ENCODE data around the gene RNASEH2C. TPM values are rescaled to one million over a fixed set of nuclear protein-coding genes. Genes with fewer than 3 reads are reported as not detected.

The RNASEH2C gene
- total and polyA plus RNA-seq, 2 of the 13 experiments (the other 11 are each of a cell fraction or from before 2014, with no cell fraction given): 27.4 to 50.9 TPM

DNA sequence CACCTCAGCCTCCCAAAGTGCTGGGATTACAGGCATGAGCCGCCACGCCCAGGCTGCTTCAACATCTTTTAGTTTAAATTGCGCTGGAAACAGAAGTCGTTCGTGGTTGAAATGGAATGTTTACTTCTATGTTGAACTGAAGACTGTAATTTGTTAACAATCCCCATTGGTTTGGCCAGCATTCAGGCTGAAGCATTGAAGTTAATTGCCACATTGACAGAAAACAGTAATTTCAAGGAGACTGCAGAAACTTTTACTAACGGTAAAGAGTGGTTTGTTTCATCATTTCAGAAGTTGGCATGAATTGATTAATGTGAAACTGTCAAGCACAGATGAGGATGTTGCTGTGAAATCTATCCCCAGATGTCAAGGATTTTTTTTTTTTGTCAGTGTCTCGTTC is 45.9 kb upstream of the RNASEH2C start:
- H2AFZ ChIP-seq (ENCODE audit: low read length): no peak overlapping the region
- in situ Hi-C loops (cut with HindIII; ENCODE audit: extremely low pct_ligation_motif_present, low pct_unique_long_range_greater_than_20kb): no loop called here
- ChIA-PET CTCF (ENCODE audit: low intra/inter-chr PET ratio, low total read pairs) (no interaction called here), POLR2A (no interaction called here)
- no peaks in the 10 kb centered on the region for H3K79me2 ChIP-seq (ENCODE audit: insufficient read depth, low read length)
- H3K4me3 ChIP-seq (replicated peaks in 1 of 3; ENCODE audit: insufficient read depth in 1 of 3, low read depth in 2 of 3, low read length in 3 of 3): no peak overlapping the region
- no TSS peak for BruUV-seq (replicated peaks)
- no peak overlapping the region for H3K27ac ChIP-seq (ENCODE audit: extremely low read length, insufficient read depth, low read length)
- H3K4me2 ChIP-seq (ENCODE audit: low read depth, low read length): no peak overlapping the region
- TF ChIP-seq GABPB1 (CRISPR knock-in tag; IDR thresholded peaks at IDR 0.05) (no peak), MAFF (IDR thresholded peaks at IDR 0.05; ENCODE audit: low read depth, low read length) (0 out of 2 replicates have a peak, but pooled peaks have one; percentile 2), TBX3 (IDR thresholded peaks at IDR 0.05; ENCODE audit: borderline replicate concordance) (no peak), ZNF331 (CRISPR knock-in tag; IDR thresholded peaks at IDR 0.05) (no peak), CENPT (CRISPR knock-in tag; IDR thresholded peaks at IDR 0.05; ENCODE audit: low read depth) (no peak), NFE2L1 (CRISPR knock-in tag; IDR thresholded peaks at IDR 0.05; ENCODE audit: borderline replicate concordance) (no peak)
- TF ChIP-seq, protein P1, sequence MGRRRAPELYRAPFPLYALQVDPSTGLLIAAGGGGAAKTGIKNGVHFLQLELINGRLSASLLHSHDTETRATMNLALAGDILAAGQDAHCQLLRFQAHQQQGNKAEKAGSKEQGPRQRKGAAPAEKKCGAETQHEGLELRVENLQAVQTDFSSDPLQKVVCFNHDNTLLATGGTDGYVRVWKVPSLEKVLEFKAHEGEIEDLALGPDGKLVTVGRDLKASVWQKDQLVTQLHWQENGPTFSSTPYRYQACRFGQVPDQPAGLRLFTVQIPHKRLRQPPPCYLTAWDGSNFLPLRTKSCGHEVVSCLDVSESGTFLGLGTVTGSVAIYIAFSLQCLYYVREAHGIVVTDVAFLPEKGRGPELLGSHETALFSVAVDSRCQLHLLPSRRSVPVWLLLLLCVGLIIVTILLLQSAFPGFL (CRISPR knock-in tag; IDR thresholded peaks at IDR 0.05): no peak
- no peaks in the 10 kb centered on the region for H3K36me3 ChIP-seq (replicated peaks in 1 of 2; ENCODE audit: control insufficient read depth in 1 of 2, insufficient read depth in 2 of 2, low read length in 2 of 2)
- ATAC-seq (no peak), FAIRE-seq (no peak), DNase-seq (ENCODE audit: low spot score) (no peak)
- no peak overlapping the region for H3K9ac ChIP-seq (ENCODE audit: insufficient read depth, low read depth, low read length)
- WGBS (ENCODE audit: low lambda C conversion rate): 10% methylated on average over 7 of the region's 7 CpGs
- H3K4me1 ChIP-seq (ENCODE audit: insufficient read depth, low read length): peaks cover 39% of the 10 kb centered on the region
- no peaks in the 10 kb centered on the region; a peak in 1 of 5 replicates for H3K27me3 ChIP-seq (ENCODE audit: control insufficient read depth in 1 of 2, insufficient read depth in 2 of 2, low read length in 2 of 2)
- no peaks in the 10 kb centered on the region for H3K9me3 ChIP-seq (ENCODE audit: low read length)
- no peaks in the 10 kb centered on the region for H4K20me1 ChIP-seq (ENCODE audit: insufficient read depth, low read length)
- intact Hi-C loops (cut with micrococcal nuclease; ENCODE audit: unreplicated experiment): no loop called here

DNA sequence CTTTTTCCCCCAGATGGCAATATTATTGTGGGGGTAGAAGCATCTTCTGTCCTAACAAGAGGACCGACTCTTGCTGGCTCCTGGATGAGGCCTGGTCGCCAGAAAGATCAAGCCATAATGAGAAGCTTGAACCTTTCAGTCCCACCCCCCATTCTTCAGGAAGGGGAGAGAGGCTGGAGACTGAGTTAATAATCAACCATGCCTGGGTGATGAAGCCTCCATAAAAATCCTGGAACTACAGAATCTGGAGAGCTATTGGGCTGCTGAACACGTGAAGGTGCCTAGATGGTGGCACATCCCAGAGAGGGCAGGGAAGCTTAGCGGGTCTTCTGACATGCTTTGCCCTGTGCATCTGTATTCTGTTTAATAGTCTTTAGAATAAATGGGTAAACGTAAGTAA is 43.8 kb upstream of the RNASEH2C start:
- WGBS (ENCODE audit: low lambda C conversion rate): 0% methylated on average over 5 of the region's 5 CpGs
- no peak overlapping the region for H3K9ac ChIP-seq (ENCODE audit: insufficient read depth, low read depth, low read length)
- H2AFZ ChIP-seq (ENCODE audit: low read length): no peak overlapping the region
- H3K4me2 ChIP-seq (ENCODE audit: low read depth, low read length): peak overlapping the region; percentile 41; the same call in 1 of the 2 replicates
- ATAC-seq (peak; percentile 65; the same call in 2 of the 3 replicates), FAIRE-seq (no peak), DNase-seq (ENCODE audit: low spot score) (peak; percentile 48)
- in situ Hi-C loops (cut with HindIII; ENCODE audit: extremely low pct_ligation_motif_present, low pct_unique_long_range_greater_than_20kb): no loop called here
- no peak for TF ChIP-seq EZH2 (conservative IDR thresholded peaks at IDR 0.05; ENCODE audit: low read depth, low read length)
- no peak for TF ChIP-seq SOX13 (IDR thresholded peaks at IDR 0.05)
- TF ChIP-seq SOX13 (CRISPR knock-in tag; conservative IDR thresholded peaks at IDR 0.05 in 1 of 2, IDR thresholded peaks at IDR 0.05 in 1 of 2): peak in 1 of 2 experiments; percentile 30; a peak in 1 of 4 replicates
- TF ChIP-seq HMG20A (CRISPR knock-in tag; IDR thresholded peaks at IDR 0.05; ENCODE audit: borderline replicate concordance): no peak
- TF ChIP-seq, protein P2, sequence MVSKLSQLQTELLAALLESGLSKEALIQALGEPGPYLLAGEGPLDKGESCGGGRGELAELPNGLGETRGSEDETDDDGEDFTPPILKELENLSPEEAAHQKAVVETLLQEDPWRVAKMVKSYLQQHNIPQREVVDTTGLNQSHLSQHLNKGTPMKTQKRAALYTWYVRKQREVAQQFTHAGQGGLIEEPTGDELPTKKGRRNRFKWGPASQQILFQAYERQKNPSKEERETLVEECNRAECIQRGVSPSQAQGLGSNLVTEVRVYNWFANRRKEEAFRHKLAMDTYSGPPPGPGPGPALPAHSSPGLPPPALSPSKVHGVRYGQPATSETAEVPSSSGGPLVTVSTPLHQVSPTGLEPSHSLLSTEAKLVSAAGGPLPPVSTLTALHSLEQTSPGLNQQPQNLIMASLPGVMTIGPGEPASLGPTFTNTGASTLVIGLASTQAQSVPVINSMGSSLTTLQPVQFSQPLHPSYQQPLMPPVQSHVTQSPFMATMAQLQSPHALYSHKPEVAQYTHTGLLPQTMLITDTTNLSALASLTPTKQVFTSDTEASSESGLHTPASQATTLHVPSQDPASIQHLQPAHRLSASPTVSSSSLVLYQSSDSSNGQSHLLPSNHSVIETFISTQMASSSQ (IDR thresholded peaks at IDR 0.05; ENCODE audit: low read depth): peak; percentile 74
- TF ChIP-seq, protein P2 (CRISPR knock-in tag; IDR thresholded peaks at IDR 0.05; ENCODE audit: borderline replicate concordance): peak; percentile 41; the same call in 1 of the 2 replicates
- intact Hi-C loops (cut with micrococcal nuclease; ENCODE audit: unreplicated experiment): no loop called here
- peaks cover 0 to 4% of the 10 kb centered on the region in 2 experiments; a peak in 1 of 5 replicates for H3K27me3 ChIP-seq (ENCODE audit: control insufficient read depth in 1 of 2, insufficient read depth in 2 of 2, low read length in 2 of 2)
- H3K4me1 ChIP-seq (ENCODE audit: insufficient read depth, low read length): peaks cover 24% of the 10 kb centered on the region
- H3K79me2 ChIP-seq (ENCODE audit: insufficient read depth, low read length): no peaks in the 10 kb centered on the region
- H3K36me3 ChIP-seq (replicated peaks in 1 of 2; ENCODE audit: control insufficient read depth in 1 of 2, insufficient read depth in 2 of 2, low read length in 2 of 2): no peaks in the 10 kb centered on the region
- CTCF ChIA-PET (ENCODE audit: low intra/inter-chr PET ratio, low total read pairs): no interaction called here
- no peak overlapping the region for H3K27ac ChIP-seq (ENCODE audit: extremely low read length, insufficient read depth, low read length)
- H3K9me3 ChIP-seq (ENCODE audit: low read length): no peaks in the 10 kb centered on the region
- no peaks in the 10 kb centered on the region for H4K20me1 ChIP-seq (ENCODE audit: insufficient read depth, low read length)
- POLR2A ChIA-PET: interaction anchor here (1.2 to 1.5 kb wide), 2 partner anchors 20 to 52 kb away, joined by 5 to 8 read pairs; partner anchors contain the start of gene KAT5
- H3K4me3 ChIP-seq (replicated peaks in 1 of 3; ENCODE audit: insufficient read depth in 1 of 3, low read depth in 2 of 3, low read length in 3 of 3): no peak overlapping the region
- BruUV-seq (replicated peaks): no TSS peak
